SU-DHL-6 (cell line): ENCODE results near the gene ACSS2.

Experiments
- EZH2phosphoT487 ChIP-seq: fragments of 200-600 bp; sonication (generic), shearing (Covaris generic); conservative IDR thresholded peaks from 2 replicates; pipeline ENCODE4 v1.6.1; 2018; ENCODE audit warnings: mild to moderate bottlenecking, antibody characterized with exemption, low read length, moderate library complexity, mixed read lengths
- TF ChIP-seq, protein P1 (sequence below): fragments of 200-600 bp; sonication (generic); IDR thresholded peaks from one replicate; pipeline ENCODE4 v1.5.1; 2017; ENCODE audit warnings: antibody characterized with exemption, mild to moderate bottlenecking, low read length, moderate library complexity; ENCODE audit not compliant: insufficient read depth, poor library complexity, severe bottlenecking

GRCh38 chr20:34976286-34976685, 99.9 kb downstream of the ACSS2 start:
- TF ChIP-seq, protein P1, sequence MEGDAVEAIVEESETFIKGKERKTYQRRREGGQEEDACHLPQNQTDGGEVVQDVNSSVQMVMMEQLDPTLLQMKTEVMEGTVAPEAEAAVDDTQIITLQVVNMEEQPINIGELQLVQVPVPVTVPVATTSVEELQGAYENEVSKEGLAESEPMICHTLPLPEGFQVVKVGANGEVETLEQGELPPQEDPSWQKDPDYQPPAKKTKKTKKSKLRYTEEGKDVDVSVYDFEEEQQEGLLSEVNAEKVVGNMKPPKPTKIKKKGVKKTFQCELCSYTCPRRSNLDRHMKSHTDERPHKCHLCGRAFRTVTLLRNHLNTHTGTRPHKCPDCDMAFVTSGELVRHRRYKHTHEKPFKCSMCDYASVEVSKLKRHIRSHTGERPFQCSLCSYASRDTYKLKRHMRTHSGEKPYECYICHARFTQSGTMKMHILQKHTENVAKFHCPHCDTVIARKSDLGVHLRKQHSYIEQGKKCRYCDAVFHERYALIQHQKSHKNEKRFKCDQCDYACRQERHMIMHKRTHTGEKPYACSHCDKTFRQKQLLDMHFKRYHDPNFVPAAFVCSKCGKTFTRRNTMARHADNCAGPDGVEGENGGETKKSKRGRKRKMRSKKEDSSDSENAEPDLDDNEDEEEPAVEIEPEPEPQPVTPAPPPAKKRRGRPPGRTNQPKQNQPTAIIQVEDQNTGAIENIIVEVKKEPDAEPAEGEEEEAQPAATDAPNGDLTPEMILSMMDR: no peak
- TF ChIP-seq EZH2phosphoT487: no peak
